NCI-H345 (cell line): ENCODE measurements around the gene DENR.
A peak's percentile ranks its signal among the peaks of the same experiment; 100 is the strongest.
"Not testable (repeated sequence)": the region's sequence is repeated elsewhere in the genome, so short reads cannot be mapped to it uniquely, and the experiment has no call there.

Experiments
- DNase-seq: peaks from one replicate; lab custom pipeline; 2025; lab: John Stamatoyannopoulos, UW

DENR gene

GRCh38 chr12:122752464-122753318, at the start of gene DENR:
TSS of gene DENR (plus strand) at chr12:122752824. CDS start at chr12:122753702, 878 bp downstream.
- DNase-seq: peak; percentile 99

- not testable (repeated sequence) for DNase-seq
Observed at GRCh38 chr12:122702890-122703611, 49.6 kb upstream of the DENR start, which contains the start of gene HCAR2. TSS of gene HCAR2 (minus strand) at chr12:122703357. CDS start at chr12:122703283, 74 bp downstream.

- not testable (repeated sequence) for DNase-seq
Observed at GRCh38 chr12:122703841-122704240, 48.8 kb upstream of the DENR start.

GRCh38 chr12:122709287-122709686, 43.3 kb upstream of the DENR start:
- DNase-seq: not testable (repeated sequence)

- DNase-seq: not testable (repeated sequence)
Observed at GRCh38 chr12:122710341-122710740, 42.3 kb upstream of the DENR start.

- not testable (repeated sequence) for DNase-seq
Observed at GRCh38 chr12:122711266-122711665, 41.4 kb upstream of the DENR start.

- not testable (repeated sequence) for DNase-seq
Observed at GRCh38 chr12:122713491-122714188, 39.0 kb upstream of the DENR start.

GRCh38 chr12:122715211-122715610, 37.4 kb upstream of the DENR start:
- DNase-seq: not testable (repeated sequence)

GRCh38 chr12:122716658-122717057, 36.0 kb upstream of the DENR start, which contains the start of gene HCAR3:
TSS of gene HCAR3 (minus strand) at chr12:122716811. CDS start at chr12:122716737, 74 bp downstream.
- not testable (repeated sequence) for DNase-seq

- DNase-seq: no peak
Observed at GRCh38 chr12:122721057-122721545, 31.5 kb upstream of the DENR start.

- DNase-seq: no peak
Observed at GRCh38 chr12:122722387-122722786, 30.2 kb upstream of the DENR start.

GRCh38 chr12:122724641-122725243, 27.9 kb upstream of the DENR start:
- DNase-seq: no peak

- DNase-seq: no peak
Observed at GRCh38 chr12:122725452-122726079, 27.1 kb upstream of the DENR start.

- no peak for DNase-seq
Observed at GRCh38 chr12:122726080-122726558, 26.5 kb upstream of the DENR start.

- DNase-seq: no peak
Observed at GRCh38 chr12:122729583-122730214, 22.9 kb upstream of the DENR start.

GRCh38 chr12:122730215-122731014, 22.2 kb upstream of the DENR start, which contains the start of gene HCAR1:
TSS of gene HCAR1 (minus strand) at chr12:122730844. CDS start at chr12:122730339, 505 bp downstream.
- no peak for DNase-seq

- no peak for DNase-seq
Observed at GRCh38 chr12:122732170-122732569, 20.5 kb upstream of the DENR start.

- no peak for DNase-seq
Observed at GRCh38 chr12:122732611-122733010, 20.0 kb upstream of the DENR start.

GRCh38 chr12:122738571-122738970, 14.1 kb upstream of the DENR start:
- no peak for DNase-seq
